ENCODE data around the gene SOX11.
"Not testable (repeated sequence)": the region's sequence is repeated elsewhere in the genome, so short reads cannot be mapped to it uniquely, and the experiment has no call there.

SOX11 gene

DNA sequence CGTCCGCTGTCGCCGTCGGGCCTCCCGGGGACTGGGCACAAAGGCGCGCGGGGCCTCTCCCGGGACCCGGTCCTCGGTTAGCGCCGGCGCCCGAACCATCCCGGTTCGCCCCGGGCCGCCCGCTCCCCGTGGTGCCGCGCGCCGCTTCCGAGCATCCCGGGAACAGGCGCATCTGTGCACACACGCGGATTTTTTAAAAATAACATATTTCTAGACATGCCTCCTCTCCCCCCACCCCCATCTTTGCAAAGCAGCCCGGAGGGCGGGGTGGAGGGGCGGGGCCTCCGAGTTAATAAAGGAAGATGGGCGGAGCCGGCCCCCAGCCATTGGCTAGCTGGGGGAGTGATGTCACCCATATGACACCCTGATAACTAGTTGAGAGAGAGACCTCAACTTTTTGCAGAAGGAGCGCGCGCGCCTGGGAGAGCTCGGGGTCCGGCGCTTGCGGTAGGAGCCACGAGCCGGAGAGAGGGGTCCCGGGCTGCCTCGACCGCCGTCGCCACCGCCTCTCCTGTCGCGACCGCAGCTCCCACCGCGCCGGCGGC lies at the start of gene SOX11:
Gene SOX11, plus strand, starts transcription at position 400 of the 545 bp plus-strand sequence. CDS start 338 bp downstream, outside the sequence.
- TF ChIP-seq CTCF (IDR thresholded peaks at IDR 0.05; ENCODE audit: control extremely low read depth, extremely low read depth, low read depth, missing control alignments): no peak
- POLR2A ChIA-PET: no interaction called here
- DNase-seq (ENCODE audit: extremely low spot score): no peak
- CTCF ChIA-PET: no interaction called here

- CTCF ChIA-PET; POLR2A ChIA-PET; DNase-seq (ENCODE audit: extremely low spot score): not testable (repeated sequence)
These were observed 39.5 kb upstream of the SOX11 start for GRCh38 chr2:5652734-5653133.

GRCh38 chr2:5653756-5654155 lies 38.4 kb upstream of the SOX11 start:
- POLR2A ChIA-PET; CTCF ChIA-PET; DNase-seq (ENCODE audit: extremely low spot score): not testable (repeated sequence)

- DNase-seq (ENCODE audit: extremely low spot score): no peak
- ChIA-PET CTCF (no interaction called here), POLR2A (no interaction called here)
- no peak for TF ChIP-seq CTCF (IDR thresholded peaks at IDR 0.05; ENCODE audit: control extremely low read depth, extremely low read depth, low read depth, missing control alignments)
These were observed 35.0 kb upstream of the SOX11 start for GRCh38 chr2:5657231-5657630.

DNA sequence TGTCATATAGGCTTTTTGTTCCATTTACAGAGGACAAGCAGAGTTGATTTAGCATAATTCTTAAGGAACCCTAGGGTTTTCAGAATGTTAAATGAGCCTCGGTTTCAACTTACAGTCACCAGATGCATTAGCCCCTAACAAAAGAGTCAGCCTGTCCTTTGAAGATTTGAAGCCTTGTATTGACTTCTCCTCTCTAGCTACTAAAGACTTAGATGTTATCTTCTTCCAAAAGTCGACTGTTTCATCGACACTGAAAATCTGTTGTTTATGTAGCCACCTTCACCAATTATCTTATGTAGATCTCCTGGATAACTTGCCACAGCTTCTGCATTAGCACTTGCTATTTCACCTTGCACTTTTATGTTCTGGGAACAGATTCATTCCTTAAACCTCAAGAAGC lies 31.6 kb upstream of the SOX11 start:
- DNase-seq (ENCODE audit: extremely low spot score): no peak

GRCh38 chr2:5661362-5661761 lies 30.8 kb upstream of the SOX11 start:
- CTCF ChIA-PET: no interaction called here
- POLR2A ChIA-PET: no interaction called here
- DNase-seq (ENCODE audit: extremely low spot score): no peak
- no peak for TF ChIP-seq CTCF (IDR thresholded peaks at IDR 0.05; ENCODE audit: control extremely low read depth, extremely low read depth, low read depth, missing control alignments)

More for the DNA sequence above, 31.6 kb upstream of the SOX11 start:
- ChIA-PET POLR2A (no interaction called here), CTCF (no interaction called here)
- TF ChIP-seq CTCF (IDR thresholded peaks at IDR 0.05; ENCODE audit: control extremely low read depth, extremely low read depth, low read depth, missing control alignments): no peak

DNA sequence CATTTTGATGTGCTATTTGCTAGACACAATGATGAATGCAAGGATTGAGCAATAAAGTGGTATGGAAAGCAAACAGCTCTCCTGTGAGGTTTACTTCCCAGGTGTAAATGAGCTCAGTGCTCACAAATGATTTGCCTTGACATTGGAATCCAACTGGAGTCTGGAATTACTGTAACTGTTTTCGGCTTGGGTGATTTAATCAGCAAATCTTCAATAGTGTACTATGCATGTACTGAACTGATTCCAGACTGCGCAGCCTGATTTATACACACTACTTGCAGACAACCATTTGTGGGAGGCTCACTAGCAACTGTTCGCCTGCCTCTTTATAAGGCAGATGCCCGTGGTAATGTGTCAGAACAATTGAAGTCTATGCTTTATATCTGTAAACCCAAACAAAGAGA lies 27.9 kb upstream of the SOX11 start:
- CTCF ChIA-PET: interaction anchor here (1.0 kb wide), 1 partner anchor 9 kb away, joined by 3 read pairs; no protein-coding TSS in a partner anchor
- no peak for TF ChIP-seq CTCF (IDR thresholded peaks at IDR 0.05; ENCODE audit: control extremely low read depth, extremely low read depth, low read depth, missing control alignments)
- POLR2A ChIA-PET: no interaction called here
- DNase-seq (ENCODE audit: extremely low spot score): no peak

- ChIA-PET CTCF (no interaction called here), POLR2A (no interaction called here)
- TF ChIP-seq CTCF (IDR thresholded peaks at IDR 0.05; ENCODE audit: control extremely low read depth, extremely low read depth, low read depth, missing control alignments): no peak
- DNase-seq (ENCODE audit: extremely low spot score): no peak
These were observed 27.1 kb upstream of the SOX11 start for GRCh38 chr2:5665066-5665465.

Data from GM10248 (cell line).